Medulla oblongata (tissue), 1 donor: ENCODE measurements around the gene SACM1L.

ENCODE experiments used
- DNase-seq: peaks from one replicate; pipeline ENCODE4 v3.0.0-alpha.2; 2015; ENCODE audit errors: extremely low spot score

SACM1L gene

DNA sequence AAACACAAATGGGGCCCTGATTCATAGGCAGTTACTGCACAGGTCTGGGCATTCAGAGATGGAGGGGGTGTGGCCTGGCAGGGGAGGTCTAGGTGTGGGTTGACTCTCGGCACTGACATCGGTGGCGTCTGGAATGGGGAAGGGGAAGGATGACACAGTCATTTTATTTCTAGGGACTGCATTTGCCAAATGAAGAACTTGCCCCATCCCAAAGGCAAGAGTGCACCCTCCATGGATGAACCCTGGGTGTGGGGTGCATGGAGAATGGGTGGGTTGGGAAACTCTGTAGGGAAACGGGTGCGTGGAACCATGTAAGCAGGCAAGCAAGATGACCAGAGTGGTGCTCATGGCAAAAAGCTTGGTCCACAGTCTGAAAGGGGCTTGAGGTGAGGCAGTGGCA lies 82.6 kb downstream of the SACM1L start:
- no peak for DNase-seq

DNA sequence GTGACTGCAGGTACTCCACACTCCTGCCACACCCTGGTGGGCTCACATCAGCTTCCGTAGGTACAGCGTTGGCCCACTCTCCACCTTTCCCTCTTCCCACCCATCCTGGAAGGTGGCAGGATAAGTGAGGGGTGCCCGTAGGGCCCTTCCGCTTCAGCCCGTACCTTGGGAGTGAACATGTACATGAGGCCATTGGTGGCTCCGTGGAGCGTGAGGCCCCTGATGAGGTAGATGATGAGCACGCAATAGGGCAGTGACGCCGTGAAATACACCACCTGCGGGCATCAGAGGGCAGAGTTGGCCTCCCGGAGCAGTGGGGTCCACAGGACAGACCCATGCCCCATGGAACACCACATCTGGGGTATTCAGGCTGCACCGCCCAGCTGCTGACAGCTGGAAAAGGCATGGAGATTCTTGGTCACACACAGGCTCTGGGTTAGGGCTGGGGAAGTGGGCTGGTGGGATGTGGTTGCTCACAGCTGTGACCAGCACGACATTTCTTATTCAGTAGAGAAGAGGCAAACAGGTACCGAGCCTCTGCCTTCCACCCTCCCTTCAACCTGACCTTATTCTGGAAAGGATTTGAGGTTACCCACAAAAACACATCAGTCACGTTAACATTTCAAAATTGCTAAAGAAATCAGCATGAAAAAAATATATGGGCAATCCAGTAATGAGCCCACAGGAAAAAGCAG lies 83.3 kb downstream of the SACM1L start:
- no peak for DNase-seq

DNA sequence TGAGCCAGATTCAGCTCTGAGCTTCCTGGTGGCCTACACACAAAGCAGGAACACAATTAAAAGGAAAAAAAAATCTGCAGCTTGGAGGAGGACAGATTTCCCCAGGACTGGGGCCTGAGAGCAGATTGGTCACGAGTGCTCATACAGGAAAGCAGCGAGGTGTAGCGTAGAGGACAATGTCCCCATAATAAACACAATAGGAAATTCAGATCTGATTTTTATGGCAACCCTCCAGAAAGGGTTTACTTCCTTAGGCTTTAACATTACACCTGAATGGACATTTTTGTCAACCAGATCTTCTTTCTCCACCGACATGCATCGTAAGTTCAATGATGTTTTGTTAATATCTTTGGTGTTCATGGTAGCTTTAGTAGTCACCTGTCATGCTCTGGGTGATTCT lies 83.9 kb downstream of the SACM1L start:
- no peak for DNase-seq

DNA sequence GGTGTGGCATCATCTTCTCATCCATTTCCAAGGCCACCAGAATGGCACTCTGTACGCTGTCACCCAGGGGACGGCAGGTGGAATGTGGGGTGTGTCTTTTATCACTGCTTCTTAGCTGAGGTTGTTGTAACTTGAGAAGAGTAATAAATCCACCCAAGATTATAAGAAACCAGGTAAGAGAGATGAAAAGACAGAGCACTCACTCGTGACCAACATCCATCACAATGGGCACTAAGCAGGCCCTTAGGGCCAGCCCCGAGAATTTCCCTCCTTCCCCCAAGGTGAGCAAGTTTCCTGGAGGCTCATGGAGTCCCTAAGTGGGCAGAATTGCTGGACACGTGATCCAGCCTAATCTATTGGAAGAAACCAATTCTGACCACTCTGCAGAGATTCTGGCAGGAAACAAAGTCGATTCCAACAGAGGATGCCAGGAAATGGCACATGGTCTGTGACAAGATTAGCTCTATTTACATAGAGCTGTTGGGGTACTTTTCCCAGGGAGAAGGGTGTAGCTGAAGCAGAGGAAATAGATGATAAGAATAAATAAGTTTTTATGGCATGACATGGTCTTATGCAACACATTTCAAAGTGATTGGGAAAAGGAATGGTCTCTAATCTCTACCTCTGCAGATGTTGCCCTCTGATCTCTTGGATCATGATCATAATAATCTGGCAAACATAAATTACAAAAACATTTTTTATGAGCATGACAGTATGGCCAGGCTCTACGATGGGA lies 84.7 kb downstream of the SACM1L start:
- DNase-seq = no peak

DNA sequence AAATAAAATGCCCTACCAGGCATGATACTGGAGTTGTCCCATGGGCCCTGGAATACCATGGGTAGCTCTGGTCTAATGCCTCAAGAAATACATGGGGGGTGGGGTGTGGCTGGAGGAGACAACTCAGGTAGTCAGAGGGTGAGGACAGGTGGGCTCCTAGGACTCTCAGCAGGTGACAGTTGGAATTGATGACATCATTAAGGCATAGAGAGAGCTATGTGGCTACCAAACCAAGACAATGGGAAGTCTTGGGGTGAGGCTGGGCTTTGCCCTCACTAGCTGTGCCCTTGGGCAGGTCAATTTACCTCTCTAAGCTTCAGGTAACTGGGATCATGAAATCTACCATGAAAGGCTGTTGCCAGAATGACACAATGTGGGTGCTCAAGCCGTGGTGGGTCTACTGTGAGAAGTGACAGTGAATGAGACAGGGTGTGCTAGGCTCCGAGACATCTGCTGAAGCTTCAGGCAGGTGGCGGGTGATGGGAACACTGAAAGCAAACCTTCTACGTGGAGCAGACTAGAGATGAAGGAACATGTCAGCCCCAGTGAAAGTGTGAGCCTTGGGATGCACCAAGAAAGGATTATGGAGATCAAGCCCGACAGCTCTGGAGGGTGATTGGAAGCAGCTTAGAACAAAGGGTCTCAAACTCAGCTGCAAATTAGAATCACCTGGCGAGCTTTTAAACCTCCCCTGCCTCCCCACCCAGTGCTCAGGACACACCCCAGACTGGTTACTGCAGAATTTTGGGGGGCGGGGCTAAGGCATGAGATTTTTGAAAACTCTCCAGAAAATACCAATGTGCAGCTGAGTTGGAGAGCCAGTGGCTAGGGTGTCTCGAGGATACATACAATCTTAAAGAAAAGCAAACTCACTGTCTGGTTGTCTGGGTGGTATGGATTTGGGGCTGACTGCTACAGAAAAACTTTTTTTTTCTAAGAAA lies 85.7 kb downstream of the SACM1L start:
- no peak for DNase-seq

DNA sequence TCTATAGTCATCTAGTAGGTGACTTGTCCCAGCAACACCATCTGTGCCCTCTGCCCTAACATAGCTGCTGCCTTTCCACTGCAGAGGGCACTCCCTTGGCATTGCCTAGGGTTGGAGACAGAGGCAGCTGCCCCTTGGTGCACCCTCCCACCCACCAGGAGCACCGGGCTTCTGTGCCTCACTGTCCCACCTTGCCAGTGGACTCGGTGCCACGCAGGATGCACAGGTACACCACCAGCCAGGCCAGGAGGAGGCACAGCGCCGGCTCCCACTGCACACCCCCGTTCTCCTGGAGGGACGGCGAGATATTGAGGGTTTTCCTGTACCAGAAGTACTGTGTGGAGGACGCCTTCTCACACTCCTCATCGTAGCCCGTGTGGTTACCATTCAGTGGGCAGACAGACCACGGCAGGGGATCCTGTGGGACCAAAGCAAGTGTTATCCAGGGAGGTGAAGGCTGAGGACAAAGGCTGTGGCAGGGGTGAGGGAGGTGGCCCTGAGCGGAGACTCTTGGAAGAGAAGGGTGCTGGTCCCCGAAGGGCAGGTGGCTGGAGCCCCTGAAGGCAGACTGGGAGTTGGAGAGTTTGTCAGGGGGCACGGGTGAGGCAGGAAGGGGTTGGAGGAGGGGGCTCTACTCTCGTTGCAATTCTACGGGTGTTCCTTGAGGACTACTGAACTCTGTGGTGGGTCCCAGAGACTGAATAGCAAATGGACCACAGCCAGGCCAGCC lies 86.5 kb downstream of the SACM1L start:
- DNase-seq = no peak

DNA sequence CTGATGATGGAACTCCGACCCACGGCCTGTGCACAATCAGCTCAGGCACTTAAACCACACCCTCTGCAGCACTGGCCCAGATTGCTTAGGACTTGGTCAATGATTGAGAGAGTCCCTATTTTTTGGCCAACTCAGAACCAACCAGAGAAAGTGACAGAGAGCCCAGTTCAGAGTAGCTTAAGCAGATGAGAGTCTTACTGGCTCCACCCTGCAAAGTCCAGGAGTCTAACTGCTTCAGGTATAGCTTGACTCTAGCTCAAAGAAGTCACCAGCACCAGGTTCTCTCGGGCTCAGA lies 87.1 kb downstream of the SACM1L start:
- DNase-seq = no peak

DNA sequence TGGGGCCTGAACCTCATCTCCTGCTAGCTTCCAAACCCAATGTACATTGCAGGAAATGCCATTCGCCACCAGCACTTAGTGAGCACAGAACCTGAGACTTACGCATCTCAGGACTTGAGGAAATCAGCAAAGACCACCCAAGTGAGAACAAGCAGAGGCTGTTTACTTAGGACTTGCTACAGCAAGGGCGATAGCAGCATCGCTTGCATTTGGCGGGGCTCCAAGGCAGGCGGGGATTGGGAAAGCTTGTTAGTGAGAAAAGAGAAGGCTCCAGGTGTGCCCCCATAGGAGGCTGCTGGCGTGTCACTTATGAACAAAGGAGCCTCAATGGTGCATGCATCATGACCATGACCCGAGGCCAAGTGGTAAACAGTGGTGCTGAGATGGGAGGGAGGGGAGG lies 87.4 kb downstream of the SACM1L start:
- no peak for DNase-seq

DNA sequence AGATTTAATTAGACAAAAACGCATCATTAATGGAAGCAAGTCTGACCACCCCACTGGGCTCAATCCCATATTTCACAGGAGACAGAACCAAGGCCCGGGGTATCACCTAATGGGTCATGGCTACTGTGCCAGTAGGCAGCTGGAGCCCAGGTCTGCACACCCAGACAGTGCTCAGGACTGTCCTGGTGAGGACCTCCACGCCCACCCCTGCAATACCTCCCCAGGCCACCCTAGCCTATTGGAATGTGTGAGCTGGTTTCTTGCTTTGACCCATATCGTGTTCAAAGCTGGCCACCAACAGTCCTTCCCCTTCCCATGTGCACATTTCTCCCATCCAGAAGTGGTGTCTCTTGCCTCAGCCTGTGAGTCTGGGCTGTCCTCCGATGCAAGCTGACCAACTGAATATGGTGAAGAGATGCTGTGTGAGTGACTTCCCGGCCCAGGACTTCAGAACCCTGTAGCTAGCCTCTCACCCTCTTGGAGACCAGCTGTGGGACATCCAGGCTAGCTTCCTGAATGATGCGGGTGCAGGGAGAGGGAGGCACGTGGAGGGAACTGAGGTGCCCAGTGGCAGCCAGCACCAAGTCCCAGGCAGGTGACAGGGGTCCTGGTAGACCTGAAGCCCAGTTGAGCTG lies 88.0 kb downstream of the SACM1L start:
- DNase-seq = no peak

DNA sequence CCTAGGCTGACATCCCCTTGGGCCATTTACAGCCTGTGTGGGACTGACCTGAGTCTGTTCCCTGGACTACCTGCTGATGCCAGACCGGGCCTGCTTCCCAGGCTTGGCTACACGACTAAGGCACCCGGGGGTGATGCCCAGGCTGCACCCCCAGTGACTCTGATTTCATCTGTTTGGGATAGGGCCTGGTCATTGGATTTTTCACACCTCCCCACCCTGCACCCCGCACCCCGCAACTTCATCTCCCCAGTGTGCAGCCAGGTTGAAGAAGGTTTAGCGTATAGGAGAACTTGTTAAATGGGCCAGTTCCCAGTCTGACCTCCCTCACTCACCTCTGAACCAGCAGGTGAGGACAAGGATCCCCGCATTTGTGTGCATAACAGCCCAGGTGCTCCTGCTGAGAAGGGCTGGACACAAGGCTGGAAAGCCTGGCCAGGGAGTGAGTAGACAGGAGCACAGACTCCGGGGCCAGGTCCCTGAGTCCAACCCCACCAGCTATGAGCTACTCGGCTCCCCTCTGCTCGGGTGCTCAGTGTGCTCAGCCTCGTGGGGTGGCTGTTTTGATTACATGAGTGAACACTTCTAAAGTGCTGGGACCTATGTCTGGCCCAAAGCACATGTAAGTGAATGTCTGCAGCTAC lies 88.7 kb downstream of the SACM1L start:
- DNase-seq = no peak

DNA sequence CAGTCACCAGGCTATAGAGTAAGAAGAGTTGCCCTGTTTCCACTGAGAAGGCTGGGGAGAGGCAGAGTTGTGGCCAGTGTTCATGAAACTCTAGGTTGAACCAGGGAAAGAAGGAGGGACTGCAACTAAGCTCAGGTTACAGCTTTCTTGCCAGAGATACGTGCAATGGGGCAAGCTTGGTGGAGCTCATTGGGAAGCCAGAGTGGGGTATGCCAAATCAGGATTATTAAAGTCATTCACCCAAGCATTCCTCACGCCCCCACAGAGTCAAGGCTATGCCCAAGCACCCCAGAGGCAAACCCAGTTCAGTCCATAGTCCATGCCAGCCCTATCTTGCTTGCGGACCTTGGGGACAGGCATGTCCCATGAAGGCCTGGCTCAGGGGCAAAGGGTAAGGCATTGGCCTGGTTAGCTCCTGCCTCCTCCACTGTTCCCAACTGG lies 89.6 kb downstream of the SACM1L start:
- no peak for DNase-seq

DNA sequence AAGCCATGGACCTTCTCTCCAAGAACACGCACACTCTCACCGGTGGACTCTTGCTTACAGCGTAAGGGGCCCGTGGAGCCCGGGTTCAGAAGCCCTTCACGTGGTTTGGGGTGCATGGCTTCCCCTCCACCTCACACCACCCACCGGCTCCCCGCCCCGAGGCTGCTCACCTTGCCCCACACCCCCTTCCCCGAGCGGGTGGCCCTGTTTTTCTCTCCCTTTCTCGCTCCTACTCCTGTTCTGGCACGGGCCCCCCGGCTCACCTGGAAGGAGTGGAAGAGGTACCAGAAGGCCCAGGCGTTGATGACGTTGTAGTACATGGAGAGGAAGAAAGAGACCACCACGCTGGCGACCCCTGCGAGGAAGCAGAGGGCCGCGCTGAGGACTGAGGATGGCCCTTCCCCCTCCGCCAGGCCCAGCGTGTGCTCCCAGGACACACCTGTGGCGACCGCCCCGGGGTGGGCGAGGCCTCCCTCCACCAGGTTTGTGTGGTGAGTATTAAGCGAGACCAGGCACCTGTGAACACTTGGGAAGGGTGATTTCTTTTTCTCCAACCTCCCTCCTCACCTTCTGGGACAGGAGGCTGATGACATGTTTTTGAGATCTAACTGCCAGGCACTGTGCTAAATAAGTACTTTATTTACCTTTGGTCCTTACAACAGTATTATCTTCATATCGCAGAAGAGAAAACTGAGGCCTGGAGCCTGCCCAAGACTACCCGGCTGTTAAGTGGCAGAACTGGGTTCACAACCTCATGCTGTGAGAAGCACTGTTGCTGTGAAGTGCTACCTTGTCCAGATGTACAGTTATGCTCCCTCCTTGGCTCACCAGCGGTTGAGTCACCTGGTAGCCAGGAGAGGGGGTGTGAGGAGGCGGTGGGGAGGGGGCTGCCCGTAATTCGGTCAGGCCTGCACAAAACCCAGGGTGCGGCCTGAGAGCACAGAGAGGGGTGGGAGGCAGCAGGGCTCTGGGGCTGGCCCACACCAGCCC lies 90.8 kb downstream of the SACM1L start:
- DNase-seq = no peak

DNA sequence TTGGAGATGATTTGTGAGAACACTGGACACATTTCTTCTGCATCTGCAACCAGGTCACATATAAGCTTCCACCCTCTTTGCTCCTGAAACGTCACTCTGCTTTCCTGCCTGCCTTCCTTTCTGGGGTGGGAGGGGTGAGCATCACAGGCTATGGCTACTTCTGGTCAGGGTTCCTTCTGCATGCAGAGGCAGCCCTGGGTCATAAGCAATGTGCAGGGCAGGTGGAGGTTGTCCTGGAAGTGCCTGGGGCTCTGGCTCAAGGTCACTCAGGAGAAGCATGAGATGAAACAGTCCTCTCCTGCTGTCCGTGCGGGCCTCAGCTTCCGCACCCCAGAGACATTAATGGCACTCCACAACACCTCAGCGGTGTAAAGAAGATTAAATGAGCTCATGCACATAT lies 92.1 kb downstream of the SACM1L start:
- no peak for DNase-seq

DNA sequence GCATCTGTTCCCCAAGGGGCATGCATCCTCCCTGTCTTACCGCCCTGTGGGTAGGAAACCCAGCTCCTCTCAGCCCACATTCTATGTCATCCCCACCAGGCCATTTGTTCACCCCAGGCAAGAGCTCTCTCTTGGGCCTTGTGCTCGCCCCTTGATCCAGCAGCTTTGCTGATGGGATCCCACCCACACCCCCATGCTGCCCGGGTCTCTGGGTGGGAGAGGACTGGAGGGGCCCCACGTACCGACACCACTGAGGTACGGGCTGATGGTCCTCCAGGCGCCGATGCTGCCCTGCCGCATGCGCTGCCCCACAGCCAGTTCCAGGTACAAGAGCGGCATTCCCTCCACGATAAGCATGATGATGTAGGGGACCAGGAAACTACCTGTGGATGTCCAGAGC lies 92.6 kb downstream of the SACM1L start:
- DNase-seq = no peak

DNA sequence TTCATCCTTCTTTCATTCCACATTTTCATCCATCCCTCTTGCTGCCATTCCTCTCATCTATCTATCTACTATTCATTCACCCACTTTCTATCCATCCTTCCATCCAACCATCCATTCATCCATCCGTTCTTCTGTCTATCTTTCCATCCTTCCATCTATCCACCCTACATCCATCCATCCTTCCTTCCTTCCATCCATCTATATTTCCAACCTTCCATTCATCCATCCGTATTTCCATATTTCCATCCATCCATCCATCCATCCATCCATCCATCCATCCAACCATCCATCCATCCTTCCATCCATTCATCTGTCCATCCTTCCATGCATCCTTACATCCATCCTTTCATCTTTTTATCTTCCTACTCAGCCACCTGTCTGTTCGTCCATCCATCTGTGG lies 93.2 kb downstream of the SACM1L start:
- DNase-seq = no peak

DNA sequence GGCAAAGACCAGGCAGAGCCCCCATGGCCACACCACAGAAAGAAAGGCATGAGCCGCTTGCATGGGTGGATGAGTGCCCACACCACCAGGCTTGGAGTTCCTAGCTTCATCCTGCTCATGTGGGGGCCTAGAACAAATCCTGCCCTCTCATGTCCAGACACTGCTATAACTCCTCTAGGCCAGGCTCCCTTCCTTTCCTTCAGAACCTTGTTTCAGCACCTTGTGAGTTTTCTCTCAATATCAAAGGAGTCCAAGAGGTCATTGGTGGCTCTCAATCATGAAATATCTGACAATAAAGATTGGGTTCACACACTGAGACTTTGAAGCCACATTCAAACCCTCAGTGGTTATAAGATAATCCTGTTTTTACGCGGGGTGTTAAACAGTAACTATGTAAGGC lies 94.5 kb downstream of the SACM1L start:
- no peak for DNase-seq

DNA sequence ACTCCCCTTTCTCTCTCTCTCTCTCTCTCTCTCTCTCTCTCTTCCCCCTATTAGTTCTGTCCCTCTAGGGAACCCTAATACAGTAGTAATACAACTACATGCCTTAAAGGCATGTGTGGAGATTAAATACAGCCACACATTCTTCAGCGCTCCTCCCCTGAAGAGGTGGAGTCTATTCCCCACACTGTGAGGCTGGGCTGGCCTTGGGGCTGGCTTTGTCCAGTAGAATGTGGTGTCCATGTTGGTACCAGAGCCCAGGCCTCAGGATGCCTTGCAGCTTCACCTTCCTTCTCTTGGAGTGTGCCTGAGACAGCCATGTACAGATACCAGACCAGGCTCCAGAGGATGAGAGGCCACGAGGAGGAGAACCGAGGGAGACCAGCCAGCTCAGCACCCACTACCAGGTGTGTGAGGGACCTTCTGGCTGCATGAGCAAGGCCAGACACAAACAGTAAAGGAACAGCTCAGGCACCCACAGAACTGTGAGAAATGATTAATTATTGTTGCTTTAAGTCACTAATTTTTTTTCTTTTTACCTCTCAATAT lies 96.5 kb downstream of the SACM1L start:
- no peak for DNase-seq

DNA sequence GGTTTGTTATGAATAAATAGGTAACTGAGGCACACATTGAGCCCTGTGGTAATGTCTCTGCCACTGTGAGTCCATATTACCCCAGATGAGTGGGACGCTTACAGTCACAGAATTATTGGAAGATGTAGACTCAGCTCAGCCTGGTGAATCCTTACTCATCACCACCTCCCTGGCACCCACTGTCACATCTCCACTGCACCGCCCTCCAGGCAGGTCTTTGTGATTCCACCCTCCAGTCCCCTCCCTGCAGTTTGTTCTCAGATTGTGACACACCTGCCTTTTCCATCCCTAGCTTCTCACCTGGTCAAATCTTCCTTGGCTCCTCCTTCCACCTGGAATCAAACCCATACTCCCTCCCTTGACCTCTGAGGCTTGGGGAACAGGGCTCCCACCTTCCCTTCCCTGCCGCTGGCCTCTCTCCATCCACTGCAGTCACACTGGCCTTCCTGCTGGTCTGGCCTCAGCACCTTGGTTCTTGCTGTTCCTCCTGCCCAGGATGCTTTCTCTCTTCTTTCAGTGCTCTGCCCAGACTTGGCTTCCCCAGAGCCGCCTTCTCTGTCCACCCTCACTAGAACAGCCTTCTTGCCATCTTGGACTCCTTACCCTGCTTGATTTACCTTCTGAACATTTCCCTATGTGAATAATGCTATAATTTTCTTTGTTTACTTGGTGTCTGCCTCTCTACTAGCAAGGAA lies 97.8 kb downstream of the SACM1L start:
- no peak for DNase-seq

DNA sequence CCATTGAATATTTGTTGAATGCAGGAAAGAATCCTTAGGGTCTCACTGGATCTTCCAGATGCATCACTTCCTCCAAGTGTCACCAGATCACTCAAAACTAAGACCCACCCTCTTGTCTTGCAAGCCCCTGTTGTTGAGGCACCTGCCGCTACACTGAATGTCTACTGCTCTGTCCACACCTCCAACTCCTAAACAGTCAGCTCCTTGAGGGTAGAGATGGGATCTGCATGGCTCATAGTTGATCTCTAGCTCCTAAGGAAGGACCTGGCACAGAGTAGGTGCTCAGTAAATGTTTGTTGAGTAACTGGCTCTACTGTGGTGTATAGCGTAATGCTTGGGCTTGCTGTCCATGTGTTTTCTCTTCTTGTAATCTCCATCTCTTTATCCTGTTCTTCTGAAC lies 98.4 kb downstream of the SACM1L start:
- no peak for DNase-seq
